ENCODE measurements around the gene AEBP1.

The AEBP1 gene

GRCh38 chr7:44142028-44142427, 37.9 kb downstream of the AEBP1 start:
- DNase-seq (ENCODE audit: low spot score) = no peak

GRCh38 chr7:44143646-44144250, 39.6 kb downstream of the AEBP1 start:
- no peak for DNase-seq (ENCODE audit: low spot score)

GRCh38 chr7:44144426-44144967, 40.4 kb downstream of the AEBP1 start:
- DNase-seq (ENCODE audit: low spot score) = no peak

GRCh38 chr7:44144968-44145478, 40.9 kb downstream of the AEBP1 start:
- no peak for DNase-seq (ENCODE audit: low spot score)

- DNase-seq (ENCODE audit: low spot score) = peak; percentile 35
Measured at GRCh38 chr7:44145479-44145968, 41.4 kb downstream of the AEBP1 start.

GRCh38 chr7:44145969-44146911, 42.1 kb downstream of the AEBP1 start:
- peak; percentile 96 for DNase-seq (ENCODE audit: low spot score)

- DNase-seq (ENCODE audit: low spot score) = no peak
Measured at GRCh38 chr7:44147026-44147991, 43.2 kb downstream of the AEBP1 start.

GRCh38 chr7:44148166-44148565, 44.0 kb downstream of the AEBP1 start:
- DNase-seq (ENCODE audit: low spot score) = no peak

- DNase-seq (ENCODE audit: low spot score) = no peak
Measured at GRCh38 chr7:44148961-44149536, 44.9 kb downstream of the AEBP1 start.

- no peak for DNase-seq (ENCODE audit: low spot score)
Measured at GRCh38 chr7:44149571-44150465, 45.7 kb downstream of the AEBP1 start.

- DNase-seq (ENCODE audit: low spot score) = no peak
Measured at GRCh38 chr7:44150466-44150832, 46.3 kb downstream of the AEBP1 start.

- no peak for DNase-seq (ENCODE audit: low spot score)
Measured at GRCh38 chr7:44150966-44151941, 47.1 kb downstream of the AEBP1 start.

GRCh38 chr7:44151956-44152355, 47.8 kb downstream of the AEBP1 start:
- no peak for DNase-seq (ENCODE audit: low spot score)

- DNase-seq (ENCODE audit: low spot score) = no peak
Measured at GRCh38 chr7:44152971-44153947, 49.1 kb downstream of the AEBP1 start.

GRCh38 chr7:44153948-44154335, 49.8 kb downstream of the AEBP1 start:
- no peak for DNase-seq (ENCODE audit: low spot score)

- DNase-seq (ENCODE audit: low spot score) = no peak
Measured at GRCh38 chr7:44154703-44155102, 50.6 kb downstream of the AEBP1 start.

All from germinal center (tissue), 1 donor.